ENCODE measurements around the gene MSRB1.
"Not testable (repeated sequence)": the region's sequence is repeated elsewhere in the genome, so short reads cannot be mapped to it uniquely, and the experiment has no call there.

Gene MSRB1

GRCh38 chr16:1903220-1903574, 39.8 kb downstream of the MSRB1 start:
- no peak for DNase-seq (ENCODE audit: low read depth, low spot score)

GRCh38 chr16:1902547-1903219, 40.3 kb downstream of the MSRB1 start:
- no peak for DNase-seq (ENCODE audit: low read depth, low spot score)

- DNase-seq (ENCODE audit: low read depth, low spot score): no peak
These were observed 42.6 kb downstream of the MSRB1 start for GRCh38 chr16:1900452-1900774.

- no peak for DNase-seq (ENCODE audit: low read depth, low spot score)
These were observed 43.2 kb downstream of the MSRB1 start for GRCh38 chr16:1899641-1900451.

- DNase-seq (ENCODE audit: low read depth, low spot score): not testable (repeated sequence)
These were observed 45.3 kb downstream of the MSRB1 start for GRCh38 chr16:1897692-1898091.

GRCh38 chr16:1895949-1896675, 46.9 kb downstream of the MSRB1 start:
- DNase-seq (ENCODE audit: low read depth, low spot score): no peak

GRCh38 chr16:1895068-1895467, 47.9 kb downstream of the MSRB1 start:
- no peak for DNase-seq (ENCODE audit: low read depth, low spot score)

- no peak for DNase-seq (ENCODE audit: low read depth, low spot score)
These were observed 52.3 kb downstream of the MSRB1 start for GRCh38 chr16:1890708-1891050.

GRCh38 chr16:1890024-1890707, 52.8 kb downstream of the MSRB1 start:
- DNase-seq (ENCODE audit: low read depth, low spot score): no peak
